Effector memory CD4-positive, alpha-beta T cell (primary cell): ENCODE data around the gene RPS5.

Source experiments
- DNase-seq, 3 donors: peaks; one replicate each; pipeline ENCODE4 v3.0.0-alpha.2; 2020
- H3K27ac ChIP-seq: 2 replicates; pipeline ENCODE4 v1.7.0; 2013; ENCODE audit warnings: mild to moderate bottlenecking, low read length, moderate library complexity; ENCODE audit not compliant: insufficient read depth, poor library complexity, severe bottlenecking
- H3K27me3 ChIP-seq: replicated peaks from 2 replicates; pipeline ENCODE4 v1.7.0; 2013; ENCODE audit warnings: mild to moderate bottlenecking, low read length; ENCODE audit not compliant: insufficient read depth, control insufficient read depth, poor library complexity, severe bottlenecking
- H3K36me3 ChIP-seq: 2 replicates; pipeline ENCODE4 v1.7.0; 2013; ENCODE audit warnings: mild to moderate bottlenecking, low read length, moderate library complexity; ENCODE audit not compliant: control insufficient read depth, insufficient read depth
- H3K4me1 ChIP-seq: 2 replicates; pipeline ENCODE4 v1.7.0; 2013; ENCODE audit warnings: low read length, mild to moderate bottlenecking; ENCODE audit not compliant: control insufficient read depth, insufficient read depth, poor library complexity, severe bottlenecking
- H3K4me3 ChIP-seq: 2 replicates; pipeline ENCODE4 v1.7.0; 2013; ENCODE audit warnings: low read length, low read depth, mild to moderate bottlenecking; ENCODE audit not compliant: insufficient read depth, poor library complexity, severe bottlenecking
- H3K9me3 ChIP-seq: 2 replicates; pipeline ENCODE4 v1.7.0; 2013; ENCODE audit warnings: mild to moderate bottlenecking, low read length, moderate library complexity; ENCODE audit not compliant: control insufficient read depth

RPS5 gene

GRCh38 chr19:58406818-58407657, 20.0 kb downstream of the RPS5 start:
- Histone ChIP-seq H3K27ac (peak overlapping the region; percentile 86), H3K4me3 (no peak overlapping the region), H3K9me3 (no peaks in the 10 kb centered on the region), H3K4me1 (peaks cover 17% of the 10 kb centered on the region), H3K27me3 (no peaks in the 10 kb centered on the region), H3K36me3 (no peaks in the 10 kb centered on the region)
- DNase-seq = no peak

GRCh38 chr19:58407658-58408151, 20.6 kb downstream of the RPS5 start:
- no peak for DNase-seq
- Histone ChIP-seq H3K27me3 (no peaks in the 10 kb centered on the region), H3K4me1 (peaks cover 17% of the 10 kb centered on the region), H3K27ac (peak overlapping the region; percentile 86), H3K36me3 (no peaks in the 10 kb centered on the region), H3K4me3 (peak overlapping the region; percentile 90), H3K9me3 (no peaks in the 10 kb centered on the region)

- Histone ChIP-seq H3K27me3 (no peaks in the 10 kb centered on the region), H3K36me3 (no peaks in the 10 kb centered on the region), H3K4me3 (peak within 1 kb of the TSS; percentile 90), H3K9me3 (no peaks in the 10 kb centered on the region), H3K4me1 (peaks cover 17% of the 10 kb centered on the region), H3K27ac (peak within 1 kb of the TSS; percentile 86)
- peak; percentile 86 to 91 (median 90) for DNase-seq
These were observed 21.3 kb downstream of the RPS5 start, which contains the start of gene ZNF584 for GRCh38 chr19:58408152-58409009. Gene ZNF584 (plus strand): TSS chr19:58408649. CDS start chr19:58409148, 499 bp downstream.

- Histone ChIP-seq H3K36me3 (no peaks in the 10 kb centered on the region), H3K27me3 (no peaks in the 10 kb centered on the region), H3K27ac (peak overlapping the region; percentile 86), H3K4me1 (peaks cover 17% of the 10 kb centered on the region), H3K9me3 (no peaks in the 10 kb centered on the region), H3K4me3 (peak overlapping the region; percentile 90)
- DNase-seq = no peak
These were observed 22.1 kb downstream of the RPS5 start for GRCh38 chr19:58409010-58409790.

- peaks cover 15% of the 10 kb centered on the region for H3K36me3 ChIP-seq
- H3K9me3 ChIP-seq = no peaks in the 10 kb centered on the region
- no peak overlapping the region for H3K27ac ChIP-seq
- no peaks in the 10 kb centered on the region for H3K27me3 ChIP-seq
- no peak overlapping the region for H3K4me3 ChIP-seq
- no peak for DNase-seq
- no peaks in the 10 kb centered on the region for H3K4me1 ChIP-seq
These were observed 29.5 kb downstream of the RPS5 start for GRCh38 chr19:58416604-58417003.

- no peaks in the 10 kb centered on the region for H3K9me3 ChIP-seq
- no peak overlapping the region for H3K27ac ChIP-seq
- no peaks in the 10 kb centered on the region for H3K27me3 ChIP-seq
- no peak overlapping the region for H3K4me3 ChIP-seq
- H3K36me3 ChIP-seq = peaks cover 15% of the 10 kb centered on the region
- H3K4me1 ChIP-seq = no peaks in the 10 kb centered on the region
- DNase-seq = no peak
These were observed 30.0 kb downstream of the RPS5 start for GRCh38 chr19:58417071-58417470.

GRCh38 chr19:58428617-58429016, 41.5 kb downstream of the RPS5 start:
- Histone ChIP-seq H3K4me3 (no peak overlapping the region), H3K4me1 (no peaks in the 10 kb centered on the region), H3K27me3 (no peaks in the 10 kb centered on the region), H3K36me3 (no peaks in the 10 kb centered on the region), H3K27ac (no peak overlapping the region), H3K9me3 (peaks cover 37% of the 10 kb centered on the region)
- DNase-seq = no peak

GRCh38 chr19:58429745-58430144, 42.7 kb downstream of the RPS5 start:
- Histone ChIP-seq H3K4me3 (no peak overlapping the region), H3K36me3 (peaks cover 9% of the 10 kb centered on the region), H3K27me3 (no peaks in the 10 kb centered on the region), H3K27ac (no peak overlapping the region), H3K9me3 (peaks cover 47% of the 10 kb centered on the region), H3K4me1 (no peaks in the 10 kb centered on the region)
- DNase-seq = no peak

- Histone ChIP-seq H3K9me3 (peaks cover 52% of the 10 kb centered on the region), H3K4me1 (peaks cover under 1% of the 10 kb centered on the region), H3K4me3 (no peak overlapping the region), H3K36me3 (peaks cover 36% of the 10 kb centered on the region), H3K27me3 (no peaks in the 10 kb centered on the region), H3K27ac (no peak overlapping the region)
- DNase-seq = no peak
These were observed 47.1 kb downstream of the RPS5 start for GRCh38 chr19:58434217-58434616.
